Measurements from ENCODE around the gene SRSF10. TPM values are rescaled to one million over a fixed set of nuclear protein-coding genes. Genes with fewer than 3 reads are reported as not detected.
"Not testable (repeated sequence)": the region's sequence is repeated elsewhere in the genome, so short reads cannot be mapped to it uniquely, and the experiment has no call there.

Gene SRSF10
- total RNA-seq, 1 experiment from 2014 or later, result 142 TPM

DNA sequence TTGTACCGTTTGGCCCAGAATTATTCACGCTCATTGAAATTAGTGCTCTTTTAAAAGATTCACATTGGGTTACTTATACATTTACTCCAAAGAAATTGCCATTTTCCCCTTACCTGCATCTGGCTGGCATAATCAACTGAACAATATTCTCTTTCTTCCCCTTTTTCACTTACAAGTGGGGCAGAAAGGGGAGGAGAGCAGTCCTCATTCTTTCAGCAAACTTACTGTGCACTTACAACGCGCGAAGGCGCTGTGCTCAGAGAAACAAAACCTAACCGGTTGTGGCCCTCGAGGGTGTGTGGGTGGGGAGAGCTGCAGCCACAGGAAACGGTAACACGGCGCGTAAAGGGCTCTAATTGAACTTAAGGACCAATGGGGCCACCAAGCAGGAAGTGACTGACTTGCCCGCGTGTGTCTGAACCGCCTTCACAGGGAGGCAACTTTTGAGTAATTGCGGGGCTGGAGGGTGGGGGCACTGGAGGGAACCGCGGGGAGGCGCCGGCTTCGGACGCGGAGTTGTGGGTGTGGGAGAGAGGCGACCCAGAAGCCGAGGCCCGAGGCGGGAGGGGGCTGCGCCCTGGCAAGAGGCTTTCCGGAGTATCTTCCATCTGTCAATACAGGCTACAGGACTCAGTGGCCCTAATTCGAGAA, 21.2 kb downstream of the SRSF10 start (continued):
- TF ChIP-seq, protein P1, sequence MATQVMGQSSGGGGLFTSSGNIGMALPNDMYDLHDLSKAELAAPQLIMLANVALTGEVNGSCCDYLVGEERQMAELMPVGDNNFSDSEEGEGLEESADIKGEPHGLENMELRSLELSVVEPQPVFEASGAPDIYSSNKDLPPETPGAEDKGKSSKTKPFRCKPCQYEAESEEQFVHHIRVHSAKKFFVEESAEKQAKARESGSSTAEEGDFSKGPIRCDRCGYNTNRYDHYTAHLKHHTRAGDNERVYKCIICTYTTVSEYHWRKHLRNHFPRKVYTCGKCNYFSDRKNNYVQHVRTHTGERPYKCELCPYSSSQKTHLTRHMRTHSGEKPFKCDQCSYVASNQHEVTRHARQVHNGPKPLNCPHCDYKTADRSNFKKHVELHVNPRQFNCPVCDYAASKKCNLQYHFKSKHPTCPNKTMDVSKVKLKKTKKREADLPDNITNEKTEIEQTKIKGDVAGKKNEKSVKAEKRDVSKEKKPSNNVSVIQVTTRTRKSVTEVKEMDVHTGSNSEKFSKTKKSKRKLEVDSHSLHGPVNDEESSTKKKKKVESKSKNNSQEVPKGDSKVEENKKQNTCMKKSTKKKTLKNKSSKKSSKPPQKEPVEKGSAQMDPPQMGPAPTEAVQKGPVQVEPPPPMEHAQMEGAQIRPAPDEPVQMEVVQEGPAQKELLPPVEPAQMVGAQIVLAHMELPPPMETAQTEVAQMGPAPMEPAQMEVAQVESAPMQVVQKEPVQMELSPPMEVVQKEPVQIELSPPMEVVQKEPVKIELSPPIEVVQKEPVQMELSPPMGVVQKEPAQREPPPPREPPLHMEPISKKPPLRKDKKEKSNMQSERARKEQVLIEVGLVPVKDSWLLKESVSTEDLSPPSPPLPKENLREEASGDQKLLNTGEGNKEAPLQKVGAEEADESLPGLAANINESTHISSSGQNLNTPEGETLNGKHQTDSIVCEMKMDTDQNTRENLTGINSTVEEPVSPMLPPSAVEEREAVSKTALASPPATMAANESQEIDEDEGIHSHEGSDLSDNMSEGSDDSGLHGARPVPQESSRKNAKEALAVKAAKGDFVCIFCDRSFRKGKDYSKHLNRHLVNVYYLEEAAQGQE (IDR thresholded peaks at IDR 0.05; ENCODE audit: low read depth), result no peak
- TF ChIP-seq RAD21 (IDR thresholded peaks at IDR 0.05; ENCODE audit: low read depth), result peak; percentile 26; the same call in 1 of the 2 replicates

DNA sequence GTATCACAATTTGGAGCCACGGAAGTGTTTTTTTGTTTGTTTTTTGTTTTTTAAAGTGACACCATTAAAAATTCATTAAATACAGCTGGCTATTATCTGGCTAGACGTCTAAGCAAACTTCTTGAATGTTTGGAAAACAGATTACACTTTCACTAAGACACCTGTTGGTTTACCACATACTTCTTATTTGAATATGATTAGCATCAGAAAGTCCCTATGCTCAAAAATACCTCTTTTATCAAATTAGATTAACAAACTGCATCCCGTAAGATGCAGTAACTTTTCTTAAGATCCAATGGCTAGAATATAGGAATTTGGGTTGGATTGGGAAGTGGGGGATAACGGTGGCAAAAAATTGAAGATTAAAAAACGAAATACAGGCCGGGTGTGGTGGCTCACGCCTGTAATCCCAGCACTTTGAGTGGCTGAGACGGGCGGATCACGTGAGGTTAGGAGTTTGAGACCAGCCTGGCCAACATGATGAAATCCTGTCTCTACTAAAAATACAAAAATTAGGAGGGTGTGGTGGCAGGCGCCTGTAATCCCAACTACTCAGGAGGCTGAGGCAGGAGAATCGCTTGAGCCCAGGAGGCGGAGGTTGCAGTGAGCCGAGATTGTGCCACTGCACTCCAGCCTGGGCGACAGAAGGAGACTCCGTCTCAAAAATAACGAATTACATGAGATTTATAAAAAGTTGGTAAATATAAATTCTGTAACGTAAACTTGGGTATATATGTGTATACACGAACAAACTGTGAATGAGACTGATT, 21.9 kb downstream of the SRSF10 start:
- H3K27me3 ChIP-seq (ENCODE audit: insufficient read depth, low read length); RAD21 ChIA-PET (ENCODE audit: low non-redundant PET in 1 of 2, low total read pairs in 2 of 2, uncharacterized antibody in 2 of 2, unreplicated experiment in 2 of 2); H2AFZ ChIP-seq (ENCODE audit: low read depth, low read length, poor library complexity, severe bottlenecking); H3K9me2 ChIP-seq (ENCODE audit: insufficient read depth); H4K20me1 ChIP-seq (ENCODE audit: insufficient read depth); CTCF ChIA-PET; intact Hi-C loops (cut with micrococcal nuclease); H3K36me3 ChIP-seq (ENCODE audit: control insufficient read depth in 1 of 2, insufficient read depth in 2 of 2, low read length in 2 of 2); H3K9me3 ChIP-seq (ENCODE audit: control insufficient read depth in 1 of 2, insufficient read depth in 1 of 2, low read depth in 1 of 2, low read length in 2 of 2); ATAC-seq; DNase-seq (ENCODE audit: low read depth, low spot score): not testable (repeated sequence)
- POLR2A ChIA-PET, result interaction anchor here (0.7 to 1.1 kb wide), 2 partner anchors 45 to 646 kb away, joined by 3 read pairs; no protein-coding TSS in a partner anchor
- H3K4me3 ChIP-seq (replicated peaks in 1 of 2; ENCODE audit: low read depth in 1 of 2, low read length in 2 of 2), result peak overlapping the region; percentile 86 to 97
- H3K27ac ChIP-seq (ENCODE audit: low read depth, low read length), result peak overlapping the region; percentile 94
- H3K79me2 ChIP-seq (ENCODE audit: insufficient read depth, low read length), result peaks cover 22% of the 10 kb centered on the region
- BruUV-seq (replicated peaks), result TSS peak; percentile 71
- H3K9ac ChIP-seq (ENCODE audit: low read length), result peak overlapping the region; percentile 99
- H3K4me2 ChIP-seq (ENCODE audit: low read length), result peak overlapping the region; percentile 94
- H3K4me1 ChIP-seq (ENCODE audit: control insufficient read depth in 1 of 2, insufficient read depth in 2 of 2, low read length in 2 of 2), result peaks cover 20 to 36% of the 10 kb centered on the region in 2 experiments
